Esophagus squamous epithelium (tissue), 4 donors: Measurements from ENCODE around the gene LMX1B.

Experiments
- CTCF ChIP-seq, 6 experiments: fragments of 450-650 bp in 4 of 6; fragments of 200-600 bp in 2 of 6; sonication (generic) in 2 of 6; IDR thresholded peaks; one replicate each; pipeline ENCODE4 v1.5.1; 2016 to 2019; ENCODE audit warnings: antibody characterized with exemption in 6 of 6, mild to moderate bottlenecking in 4 of 6, moderate library complexity in 4 of 6
- POLR2A ChIP-seq, 4 donors: fragments of 450-650 bp; IDR thresholded peaks; one replicate each; pipeline ENCODE4 v1.6.1; 2017; ENCODE audit warnings: antibody characterized with exemption in 4 of 4, mild to moderate bottlenecking in 4 of 4, moderate library complexity in 3 of 4

- no peak for TF ChIP-seq POLR2A (IDR thresholded peaks at IDR 0.05)
- no peak for TF ChIP-seq CTCF (IDR thresholded peaks at IDR 0.05)
These were observed 38.4 kb downstream of the LMX1B start for GRCh38 chr9:126652140-126652582.
